Spleen (tissue), 7 donors: ENCODE measurements around the gene RFX2.

Experiments
- POLR2A ChIP-seq, 3 donors: fragments of 450-650 bp; IDR thresholded peaks; one replicate each; pipeline ENCODE4 v1.5.1; 2017; ENCODE audit warnings: antibody characterized with exemption in 3 of 3, mild to moderate bottlenecking in 1 of 3
- TF ChIP-seq, protein P1 (sequence below), 11 experiments: fragments of 200-600 bp in 7 of 11; fragments of 450-650 bp in 4 of 11; sonication (generic) in 4 of 11; IDR thresholded peaks in 8 of 11; conservative IDR thresholded peaks in 3 of 11; 1 replicate in 7 of 11; 2 replicates in 4 of 11; pipeline versions ENCODE4 v1.4.0 to v1.8.0; 2016 to 2021; ENCODE audit warnings: antibody characterized with exemption in 11 of 11, inconsistent platforms in 4 of 11, mild to moderate bottlenecking in 1 of 11
- donor health status: DM: no; HTN: no; CAD: no; lungs with moderate emphysema.
- donor health status: DM: no; HTN: no; CAD: no.
- donor health status: DM: no; HTN: no; CAD: no.

DNA sequence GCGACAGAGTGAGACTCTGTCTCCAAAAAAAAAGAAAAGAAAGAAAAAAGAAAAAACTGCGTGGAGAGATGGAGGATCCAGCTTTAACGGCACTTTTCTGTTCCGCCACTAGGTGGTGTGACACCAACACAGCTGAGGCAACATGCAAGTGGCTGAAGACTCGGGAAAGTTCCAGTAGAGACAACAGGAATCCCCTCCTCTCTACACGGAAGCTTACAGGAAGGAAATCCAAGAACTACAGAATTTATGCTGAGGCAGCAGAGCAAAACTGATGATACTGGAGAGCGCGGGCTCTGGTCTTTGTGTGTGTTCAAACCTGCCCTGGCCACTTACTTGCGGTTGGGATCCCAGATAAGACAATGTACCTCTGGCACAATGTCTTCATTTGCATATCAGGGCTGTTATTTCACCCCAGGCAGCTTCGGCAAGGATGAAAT lies 142.3 kb downstream of the RFX2 start:
- TF ChIP-seq, protein P1, sequence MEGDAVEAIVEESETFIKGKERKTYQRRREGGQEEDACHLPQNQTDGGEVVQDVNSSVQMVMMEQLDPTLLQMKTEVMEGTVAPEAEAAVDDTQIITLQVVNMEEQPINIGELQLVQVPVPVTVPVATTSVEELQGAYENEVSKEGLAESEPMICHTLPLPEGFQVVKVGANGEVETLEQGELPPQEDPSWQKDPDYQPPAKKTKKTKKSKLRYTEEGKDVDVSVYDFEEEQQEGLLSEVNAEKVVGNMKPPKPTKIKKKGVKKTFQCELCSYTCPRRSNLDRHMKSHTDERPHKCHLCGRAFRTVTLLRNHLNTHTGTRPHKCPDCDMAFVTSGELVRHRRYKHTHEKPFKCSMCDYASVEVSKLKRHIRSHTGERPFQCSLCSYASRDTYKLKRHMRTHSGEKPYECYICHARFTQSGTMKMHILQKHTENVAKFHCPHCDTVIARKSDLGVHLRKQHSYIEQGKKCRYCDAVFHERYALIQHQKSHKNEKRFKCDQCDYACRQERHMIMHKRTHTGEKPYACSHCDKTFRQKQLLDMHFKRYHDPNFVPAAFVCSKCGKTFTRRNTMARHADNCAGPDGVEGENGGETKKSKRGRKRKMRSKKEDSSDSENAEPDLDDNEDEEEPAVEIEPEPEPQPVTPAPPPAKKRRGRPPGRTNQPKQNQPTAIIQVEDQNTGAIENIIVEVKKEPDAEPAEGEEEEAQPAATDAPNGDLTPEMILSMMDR (IDR thresholded peaks at IDR 0.05 in 8 of 11, conservative IDR thresholded peaks at IDR 0.05 in 3 of 11) = peak; percentile 73 to 92 (median 87)
- TF ChIP-seq POLR2A (IDR thresholded peaks at IDR 0.05) = no peak
